HG02943 (cell line): ENCODE measurements around the gene CFAP77.

Experiments
- ATAC-seq: cut with Tn5 transposase; IDR thresholded peaks from one replicate; pipeline ENCODE4 v1.9.1; 2021; ENCODE audit warnings: mild to moderate bottlenecking, low read depth, moderate library complexity; ENCODE audit not compliant: unreplicated experiment

CFAP77 gene

GRCh38 chr9:132513416-132513815 is 103.4 kb downstream of the CFAP77 start:
- ATAC-seq: no peak

- ATAC-seq: no peak
These were observed 104.2 kb downstream of the CFAP77 start for GRCh38 chr9:132514011-132514744.

- no peak for ATAC-seq
These were observed 104.8 kb downstream of the CFAP77 start for GRCh38 chr9:132514821-132515220.

GRCh38 chr9:132516301-132516700 is 106.3 kb downstream of the CFAP77 start:
- no peak for ATAC-seq

- no peak for ATAC-seq
These were observed 106.9 kb downstream of the CFAP77 start for GRCh38 chr9:132516911-132517310.

- no peak for ATAC-seq
These were observed 108.0 kb downstream of the CFAP77 start for GRCh38 chr9:132517815-132518550.

GRCh38 chr9:132518626-132519025 is 108.6 kb downstream of the CFAP77 start:
- no peak for ATAC-seq

- ATAC-seq: no peak
These were observed 109.0 kb downstream of the CFAP77 start for GRCh38 chr9:132519033-132519432.

- no peak for ATAC-seq
These were observed 110.6 kb downstream of the CFAP77 start for GRCh38 chr9:132520612-132521011.

GRCh38 chr9:132525308-132526023 is 115.5 kb downstream of the CFAP77 start:
- ATAC-seq: no peak

GRCh38 chr9:132531195-132531594 is 121.2 kb downstream of the CFAP77 start:
- no peak for ATAC-seq

- ATAC-seq: no peak
These were observed 121.9 kb downstream of the CFAP77 start for GRCh38 chr9:132531710-132532570.

GRCh38 chr9:132534832-132535231 is 124.8 kb downstream of the CFAP77 start:
- ATAC-seq: no peak

GRCh38 chr9:132536124-132536523 is 126.1 kb downstream of the CFAP77 start:
- ATAC-seq: no peak

GRCh38 chr9:132537352-132537751 is 127.3 kb downstream of the CFAP77 start:
- no peak for ATAC-seq

- no peak for ATAC-seq
These were observed 128.1 kb downstream of the CFAP77 start for GRCh38 chr9:132538071-132538470.

- no peak for ATAC-seq
These were observed 129.1 kb downstream of the CFAP77 start for GRCh38 chr9:132539096-132539495.

- ATAC-seq: no peak
These were observed 131.0 kb downstream of the CFAP77 start for GRCh38 chr9:132541051-132541450.

- no peak for ATAC-seq
These were observed 132.1 kb downstream of the CFAP77 start for GRCh38 chr9:132541870-132542830.
